ENCODE results near the gene CXorf66. TPM values are rescaled to one million over a fixed set of nuclear protein-coding genes. Genes with fewer than 3 reads are reported as not detected.
A peak's percentile ranks its signal among the peaks of the same experiment; 100 is the strongest.

CXorf66 gene
- total RNA-seq, 3 donors from 2014 or later: not detected

GRCh38 chrX:139945075-139945474 lies 20.2 kb downstream of the CXorf66 start:
- intact Hi-C loops (cut with DNase I, micrococcal nuclease): no loop called here
- DNase-seq (no peak), ATAC-seq (peak; percentile 50)

GRCh38 chrX:139936259-139936658 lies 29.1 kb downstream of the CXorf66 start:
- no peak for DNase-seq
- TF ChIP-seq CTCF (IDR thresholded peaks at IDR 0.05): no peak
- intact Hi-C loops (cut with DNase I, micrococcal nuclease): no loop called here
- ATAC-seq: no peak
- Histone ChIP-seq H3K36me3 (ENCODE audit: low read depth) (no peaks in the 10 kb centered on the region), H3K4me3 (no peak overlapping the region), H3K4me1 (ENCODE audit: low read depth) (no peaks in the 10 kb centered on the region), H3K9me3 (no peaks in the 10 kb centered on the region)

More at GRCh38 chrX:139945075-139945474, 20.2 kb downstream of the CXorf66 start:
- no peaks in the 10 kb centered on the region for H3K9me3 ChIP-seq
- no peak for TF ChIP-seq CTCF (IDR thresholded peaks at IDR 0.05)
- no peaks in the 10 kb centered on the region for H3K36me3 ChIP-seq (ENCODE audit: low read depth)
- no peak overlapping the region for H3K4me3 ChIP-seq
- no peaks in the 10 kb centered on the region for H3K4me1 ChIP-seq (ENCODE audit: low read depth)

GRCh38 chrX:139933904-139934303 lies 31.4 kb downstream of the CXorf66 start:
- Histone ChIP-seq H3K9me3 (no peaks in the 10 kb centered on the region), H3K4me1 (ENCODE audit: low read depth) (no peaks in the 10 kb centered on the region), H3K36me3 (ENCODE audit: low read depth) (no peaks in the 10 kb centered on the region), H3K4me3 (no peak overlapping the region)
- DNase-seq (peak in 2 of 3 donors; percentile 32 to 66), ATAC-seq (peak; percentile 57)
- intact Hi-C loops (cut with DNase I, micrococcal nuclease): no loop called here
- TF ChIP-seq CTCF (IDR thresholded peaks at IDR 0.05): no peak

- no peak for TF ChIP-seq CTCF (IDR thresholded peaks at IDR 0.05)
- DNase-seq: peak; percentile 87 to 89 (median 89)
- Histone ChIP-seq H3K9me3 (no peaks in the 10 kb centered on the region), H3K36me3 (ENCODE audit: low read depth) (no peaks in the 10 kb centered on the region), H3K4me1 (ENCODE audit: low read depth) (no peaks in the 10 kb centered on the region), H3K4me3 (peak within 1 kb of the TSS; percentile 75)
- intact Hi-C loops (cut with DNase I, micrococcal nuclease): no loop called here
- ATAC-seq: peak; percentile 88
Observed at GRCh38 chrX:139932901-139933796, 32.2 kb downstream of the CXorf66 start, which contains the start of gene ATP11C. TSS of gene ATP11C (minus strand) at chrX:139933053. CDS start at chrX:139932042, 1,011 bp downstream.

- DNase-seq: peak; percentile 59 to 74 (median 73)
- TF ChIP-seq CTCF (IDR thresholded peaks at IDR 0.05): no peak
- H3K4me3 ChIP-seq: peak overlapping the region; percentile 75
- H3K9me3 ChIP-seq: no peaks in the 10 kb centered on the region
- no peaks in the 10 kb centered on the region for H3K36me3 ChIP-seq (ENCODE audit: low read depth)
- H3K4me1 ChIP-seq (ENCODE audit: low read depth): no peaks in the 10 kb centered on the region
- intact Hi-C loops (cut with DNase I, micrococcal nuclease): no loop called here
- ATAC-seq: peak; percentile 60
Observed at GRCh38 chrX:139932073-139932900, 33.0 kb downstream of the CXorf66 start.

All from mucosa of descending colon (tissue), 3 donors.